GM21360 (cell line): ENCODE measurements around the gene CCDC60.

Source experiments
- ATAC-seq: cut with Tn5 transposase; IDR thresholded peaks from one replicate; pipeline ENCODE4 v1.9.1; 2021; ENCODE audit warnings: mild to moderate bottlenecking, moderate library complexity; ENCODE audit not compliant: unreplicated experiment

The CCDC60 gene

DNA sequence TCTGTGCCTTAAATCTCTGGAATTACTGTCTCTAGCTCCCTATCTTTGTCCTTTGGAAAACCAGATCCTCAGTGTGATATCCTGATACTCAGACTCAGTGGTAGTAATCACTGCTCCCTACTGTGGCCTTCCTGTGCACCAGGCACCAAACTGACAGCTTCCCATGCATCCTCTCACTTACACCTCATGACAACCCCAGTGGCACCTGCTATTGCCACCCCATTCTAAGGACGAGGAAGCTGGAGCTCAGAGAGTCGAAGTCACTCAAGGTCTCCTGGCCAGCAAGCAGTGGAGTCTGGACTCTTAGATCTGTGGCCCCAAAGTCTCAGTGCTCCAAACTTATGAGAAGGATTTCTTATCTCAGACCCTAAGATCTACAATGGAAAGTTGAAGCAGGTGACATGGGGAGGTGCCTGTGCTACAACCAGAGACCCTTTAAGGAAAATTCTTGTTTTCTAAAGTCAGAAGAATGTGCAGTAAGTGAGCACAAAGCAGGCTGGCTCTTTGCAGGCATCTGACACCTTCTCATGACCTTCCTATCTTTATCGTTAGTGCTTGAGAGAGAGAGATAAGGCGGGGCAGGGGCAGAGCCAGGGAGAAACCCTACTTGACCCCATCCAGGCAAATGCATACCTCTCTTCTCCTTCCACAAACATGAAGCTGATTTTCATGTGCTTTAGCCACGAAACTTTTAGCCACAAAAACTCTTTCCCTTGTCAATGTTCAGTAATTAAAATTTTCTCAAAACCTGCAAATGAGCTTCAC, 47.1 kb downstream of the CCDC60 start:
- ATAC-seq, result no peak

DNA sequence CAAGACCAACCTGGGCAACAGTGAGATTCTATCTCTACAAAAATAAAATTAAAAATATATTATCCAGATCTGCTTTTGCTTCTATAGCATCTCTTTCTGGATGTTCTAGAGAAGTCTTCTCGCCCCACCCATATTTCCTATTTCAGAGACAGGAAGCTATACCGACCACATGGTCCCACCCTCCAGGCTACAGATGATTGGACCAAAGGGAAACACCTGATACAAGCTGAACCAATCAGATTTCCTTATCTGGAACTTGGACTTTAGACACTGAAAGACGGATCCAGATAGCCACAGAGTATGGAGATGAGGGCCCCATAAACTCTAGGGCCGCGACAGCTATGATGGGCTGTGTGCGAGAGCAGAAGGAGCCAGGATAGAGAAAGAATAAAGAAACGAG, 48.7 kb downstream of the CCDC60 start:
- no peak for ATAC-seq

DNA sequence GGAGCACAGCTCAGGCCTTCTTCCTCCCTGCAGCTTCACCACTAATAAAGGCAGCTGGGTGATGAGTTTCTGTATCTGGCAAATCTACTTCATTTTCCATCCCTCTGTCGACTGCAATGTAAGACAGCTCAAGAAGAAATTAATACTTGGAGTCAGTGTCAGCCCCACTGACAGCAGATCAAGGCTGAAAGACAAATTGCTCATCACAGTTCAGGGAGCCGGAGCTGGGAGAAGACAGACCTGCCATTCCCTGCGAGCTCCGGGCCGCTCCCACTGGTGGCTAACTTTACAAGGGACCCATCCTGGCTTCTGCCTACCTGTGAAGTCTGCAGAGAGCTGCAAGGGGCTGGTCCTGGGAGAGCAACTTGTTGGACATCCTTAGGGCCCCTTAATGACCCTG, 49.8 kb downstream of the CCDC60 start:
- no peak for ATAC-seq

DNA sequence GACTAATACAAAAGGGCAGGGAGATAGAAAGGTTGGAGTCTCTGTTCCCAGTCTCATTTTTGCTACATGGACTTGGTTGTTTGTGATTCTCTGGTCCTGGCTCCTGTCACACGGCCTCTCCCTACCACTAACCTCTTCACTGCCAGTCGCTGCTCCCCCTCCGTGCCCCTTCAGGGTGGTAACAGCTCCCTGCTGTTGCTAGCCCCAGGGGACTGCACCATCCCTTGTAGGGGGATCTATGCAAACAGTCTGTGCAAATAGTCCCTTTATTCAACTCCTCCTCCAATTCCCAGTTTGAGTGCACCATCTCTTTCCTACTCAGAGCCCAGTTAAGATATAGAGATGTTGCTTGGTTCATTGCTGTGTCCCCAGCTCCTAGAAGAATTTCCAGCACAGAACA, 51.1 kb downstream of the CCDC60 start:
- ATAC-seq, result no peak

DNA sequence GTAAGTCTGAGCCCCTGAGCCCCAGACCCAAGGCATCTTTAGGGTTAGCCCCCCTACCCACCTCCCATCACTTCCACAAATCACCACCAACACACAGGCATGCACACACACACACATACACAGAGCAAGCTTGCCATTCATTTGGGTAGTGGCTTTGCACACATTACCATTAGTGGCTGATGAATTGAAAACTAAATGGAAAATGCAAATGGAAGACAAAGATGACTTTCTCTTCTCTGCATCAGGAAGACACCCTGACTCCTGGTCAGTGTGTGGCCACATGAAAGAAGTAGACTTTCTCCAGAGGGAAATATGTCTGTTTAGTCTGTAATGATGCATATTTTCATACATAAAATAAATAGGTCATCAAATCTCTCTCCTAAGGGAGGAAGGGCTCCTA, 55.2 kb downstream of the CCDC60 start:
- no peak for ATAC-seq

DNA sequence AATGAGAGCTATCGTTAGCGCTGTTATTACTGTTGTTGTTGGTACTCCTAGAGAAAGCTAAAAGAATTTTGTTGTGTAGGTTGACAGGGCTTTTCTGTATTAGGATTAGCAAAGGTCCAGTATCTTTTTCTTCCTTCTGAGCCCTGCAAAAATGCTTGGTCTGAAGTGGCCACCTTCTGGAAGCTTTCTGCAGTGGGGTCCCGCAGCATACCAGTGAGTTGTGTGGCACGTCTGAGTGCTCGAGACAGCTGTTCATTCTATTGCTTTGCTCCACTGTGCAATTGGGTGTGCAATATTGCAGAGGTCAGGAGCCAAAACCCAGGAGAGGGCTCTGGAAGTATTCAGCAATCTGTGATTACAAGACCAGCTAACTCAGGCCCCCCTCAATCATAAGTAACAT, 57.1 kb downstream of the CCDC60 start:
- ATAC-seq, result no peak

DNA sequence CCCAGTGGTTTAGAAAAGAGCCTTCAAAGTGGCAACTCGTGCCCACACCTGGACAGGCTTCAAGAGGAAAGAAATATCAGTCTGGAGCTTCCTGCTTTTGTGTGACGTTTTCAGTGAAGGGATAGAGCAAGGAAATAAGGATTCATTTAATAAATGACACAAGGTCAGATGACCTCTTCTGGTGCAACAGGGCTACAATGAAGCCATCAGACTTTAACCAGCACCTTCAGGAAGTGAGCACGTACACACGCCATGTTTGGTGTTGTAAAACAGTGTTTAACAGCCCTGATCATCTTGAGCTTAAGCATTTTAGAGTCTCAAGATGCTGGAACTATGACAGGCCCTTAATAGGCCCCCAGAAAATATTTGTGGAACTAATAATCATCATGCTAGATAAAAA, 59.1 kb downstream of the CCDC60 start:
- ATAC-seq, result no peak

DNA sequence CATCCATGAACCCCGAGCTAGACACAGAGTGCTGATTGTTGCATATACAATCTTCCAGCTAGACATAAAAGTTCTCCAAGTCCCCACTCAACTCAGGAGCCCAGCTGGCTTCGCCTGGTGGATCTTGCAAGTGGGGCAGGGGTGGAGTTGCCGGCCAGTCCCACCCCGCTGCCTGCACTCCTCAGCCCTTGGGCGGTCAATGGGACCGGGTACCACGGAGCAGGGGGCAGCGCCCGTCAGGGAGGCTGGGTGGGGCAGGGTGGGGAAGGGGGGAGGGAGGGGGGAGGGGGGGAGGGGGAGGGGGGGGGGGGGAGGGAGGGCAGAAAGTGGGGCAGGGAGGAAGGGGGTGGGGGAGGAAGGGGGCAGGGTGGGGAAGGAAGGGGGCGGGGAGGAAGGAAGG, 63.0 kb downstream of the CCDC60 start:
- no peak for ATAC-seq

DNA sequence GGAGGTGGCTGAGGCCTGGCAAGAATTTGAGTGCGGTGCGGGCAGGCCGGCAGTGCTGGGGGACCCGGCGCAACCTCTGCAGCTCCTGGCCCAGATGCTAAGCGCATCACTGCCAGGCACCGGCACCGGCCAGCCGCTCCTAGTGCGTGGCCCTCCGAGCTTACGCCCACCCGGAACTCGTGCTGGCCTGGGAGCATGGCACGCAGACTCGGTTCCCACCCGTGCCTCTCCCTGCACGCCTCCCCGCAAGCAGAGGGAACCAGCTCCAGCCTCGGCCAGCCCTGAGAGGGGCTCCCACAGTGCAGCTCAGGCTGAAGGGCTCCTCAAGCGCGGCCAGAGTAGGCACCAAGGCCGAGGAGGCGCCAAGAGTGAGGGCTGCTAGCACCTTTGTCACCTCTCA, 63.7 kb downstream of the CCDC60 start:
- ATAC-seq, result no peak

DNA sequence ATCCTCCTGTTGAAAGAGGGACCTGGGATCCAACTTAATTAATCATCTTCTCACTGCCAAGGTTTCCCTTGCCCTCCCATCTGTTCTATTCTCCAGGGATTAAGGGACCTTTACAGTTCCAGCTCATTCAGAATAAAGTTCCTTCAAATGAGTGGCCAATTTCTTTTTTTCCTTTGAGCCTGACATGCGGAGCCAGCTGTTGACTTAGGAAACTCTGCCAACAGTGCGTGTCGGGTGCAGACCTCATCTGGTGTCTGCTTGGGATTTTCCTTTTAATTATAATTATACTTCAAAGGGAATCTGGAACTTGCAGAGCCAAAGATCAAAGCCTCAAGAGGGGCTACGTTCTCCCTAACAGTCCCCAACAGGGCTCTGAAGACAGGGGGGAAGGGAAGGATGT, 64.8 kb downstream of the CCDC60 start:
- no peak for ATAC-seq

DNA sequence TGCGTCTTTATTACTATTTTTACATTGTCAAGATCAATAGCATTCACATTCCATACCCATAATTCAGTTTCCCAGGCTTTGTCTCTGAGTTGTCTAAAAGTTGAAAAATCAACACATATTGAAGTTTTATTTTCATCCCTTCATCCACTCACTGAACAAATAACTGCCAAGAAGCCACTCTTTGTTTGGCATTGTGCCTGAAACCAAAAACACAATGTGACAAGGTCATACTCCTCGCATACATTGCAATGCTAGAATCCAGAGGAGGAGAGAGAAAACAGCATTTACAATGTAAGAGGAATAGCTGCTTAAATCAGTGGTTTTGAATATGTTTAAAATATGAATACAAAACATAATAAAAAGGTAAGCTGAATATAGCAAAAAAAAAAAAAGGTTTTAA, 71.8 kb downstream of the CCDC60 start:
- no peak for ATAC-seq

DNA sequence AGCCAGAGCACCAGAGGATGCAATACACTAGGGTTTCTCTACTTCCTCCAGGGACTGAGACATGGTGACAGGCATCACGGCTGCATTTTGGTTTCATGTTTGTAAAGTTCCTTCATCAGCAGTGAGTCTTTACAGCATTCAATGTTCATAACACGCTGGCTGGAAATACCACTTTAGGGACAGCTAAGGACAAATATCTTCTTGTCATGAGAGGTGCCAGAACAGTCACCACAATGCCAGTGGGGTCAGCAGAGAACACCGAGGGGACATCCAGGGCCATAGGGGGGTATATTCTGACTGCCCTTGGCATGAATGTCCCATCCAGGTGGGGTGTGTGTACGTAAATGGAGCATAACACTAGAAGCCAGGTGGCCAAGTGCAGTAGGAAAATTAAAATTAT, 72.3 kb downstream of the CCDC60 start:
- no peak for ATAC-seq

DNA sequence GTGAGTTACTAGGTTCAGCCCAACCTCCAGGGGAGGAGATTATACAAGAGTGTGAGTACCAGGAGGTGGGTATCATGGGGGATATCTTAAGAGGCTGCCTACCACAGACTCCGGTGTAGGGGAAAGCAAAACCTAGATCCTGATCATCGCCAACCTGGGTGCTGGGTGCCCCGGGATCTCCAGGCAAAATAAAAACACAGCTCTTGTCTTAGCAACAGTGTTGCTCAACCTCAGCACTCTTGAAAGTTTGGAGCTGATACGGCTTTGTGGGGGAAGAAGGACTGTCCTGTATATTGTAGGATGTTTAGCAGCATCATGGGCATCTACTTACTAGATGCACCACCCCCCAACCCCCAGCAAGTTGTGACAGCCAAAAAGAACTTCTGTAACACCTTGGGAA, 74.5 kb downstream of the CCDC60 start:
- ATAC-seq, result no peak

DNA sequence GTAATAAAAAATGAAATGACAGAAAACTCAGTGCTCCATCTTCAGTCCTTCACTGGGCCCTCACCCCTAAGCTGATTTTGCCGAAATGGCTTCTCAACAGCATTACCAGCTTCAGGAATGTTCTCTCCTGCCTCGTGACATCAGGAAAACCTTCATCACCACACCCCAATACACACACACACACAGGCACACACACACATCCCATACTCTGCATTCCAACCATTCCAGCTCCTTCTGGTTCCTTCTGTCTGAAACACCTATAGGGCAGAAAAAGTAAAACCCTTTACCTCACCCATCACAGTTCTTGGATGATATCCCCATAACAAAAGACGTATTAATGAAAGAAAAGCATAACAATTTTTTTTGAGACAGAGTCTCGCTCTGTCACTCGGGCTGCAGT, 75.9 kb downstream of the CCDC60 start:
- ATAC-seq, result no peak

DNA sequence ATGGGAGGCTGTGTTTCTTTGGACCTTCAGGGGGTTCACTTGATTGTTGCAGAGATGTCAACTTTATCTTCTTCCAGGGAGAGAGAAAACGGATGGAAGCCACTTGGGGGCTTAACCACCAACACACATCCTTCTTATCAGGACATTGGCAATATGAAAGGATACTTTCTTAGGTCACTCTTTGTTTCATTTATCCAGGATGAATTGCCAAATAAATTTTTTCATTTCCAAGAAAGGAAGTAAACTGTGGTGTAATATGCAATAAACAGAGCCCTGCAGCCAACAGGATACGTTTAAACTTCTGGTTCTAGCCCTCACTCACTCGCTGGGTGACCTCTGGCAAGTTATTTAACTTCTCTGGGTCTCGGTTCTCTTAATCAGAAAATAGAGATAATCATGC, 77.8 kb downstream of the CCDC60 start:
- ATAC-seq, result no peak

DNA sequence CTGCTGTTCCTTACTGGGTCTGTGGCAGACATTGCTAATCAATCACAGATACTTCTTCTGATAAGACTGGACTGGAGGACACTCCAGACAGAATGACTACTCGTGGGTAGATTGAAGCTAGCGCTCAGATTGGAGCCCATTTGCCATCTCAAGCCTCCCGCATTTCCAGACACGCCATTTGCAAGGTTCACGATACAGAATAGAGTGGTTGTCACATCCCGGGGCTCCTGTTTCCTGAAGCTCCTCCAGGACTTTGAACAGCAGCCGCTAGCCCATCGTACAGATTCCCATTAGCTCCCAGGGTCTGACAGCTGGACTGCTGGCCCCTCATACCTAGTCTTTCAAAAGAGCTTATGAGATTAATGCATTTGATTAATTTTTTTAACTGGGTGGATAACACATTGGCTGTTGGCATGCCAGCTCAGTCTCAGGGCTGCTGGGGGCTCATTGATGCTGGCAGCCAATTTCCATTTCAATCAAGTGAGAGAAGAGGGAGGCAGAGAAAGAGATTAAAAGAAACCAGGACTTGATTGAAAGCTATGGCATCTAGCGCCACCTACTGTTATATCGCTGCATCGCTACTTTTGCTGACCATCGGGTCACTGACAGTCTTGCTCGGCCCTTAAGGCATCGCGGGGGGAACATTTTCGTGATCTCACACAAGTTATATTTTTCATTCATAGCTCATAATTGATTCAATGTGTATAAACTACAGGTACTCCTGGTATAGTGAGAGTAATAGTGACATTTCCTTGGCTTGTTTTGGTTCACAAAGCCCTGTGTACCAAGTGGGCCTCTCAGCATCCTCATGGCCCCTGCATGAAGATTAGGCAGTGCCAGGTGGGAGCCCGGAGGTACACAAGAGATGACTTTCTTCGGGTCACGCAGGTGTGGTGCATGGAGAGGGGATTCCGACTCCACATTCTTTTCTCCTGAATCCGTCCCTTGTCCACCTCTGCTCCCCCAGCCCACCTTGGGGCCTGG, 78.6 kb downstream of the CCDC60 start:
- ATAC-seq, result no peak

DNA sequence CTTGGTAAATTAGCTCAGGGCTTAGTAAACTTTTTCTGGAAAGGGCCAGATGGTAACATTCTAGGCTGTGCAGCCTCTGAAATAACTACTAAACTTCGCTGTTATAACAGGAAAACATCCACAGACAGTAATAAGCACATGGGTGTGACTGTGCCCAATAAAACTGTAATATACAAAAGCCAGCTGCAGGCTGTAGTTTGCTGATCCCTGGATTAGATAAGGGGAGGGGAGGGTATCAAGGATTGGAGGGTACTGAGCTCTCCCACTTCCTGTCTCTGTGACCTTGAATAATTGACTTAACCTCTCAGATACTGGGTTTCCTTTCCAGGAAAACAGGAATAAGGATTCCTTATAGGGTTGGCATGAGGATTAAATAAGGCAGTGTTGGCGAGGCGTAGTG, 81.2 kb downstream of the CCDC60 start:
- no peak for ATAC-seq

DNA sequence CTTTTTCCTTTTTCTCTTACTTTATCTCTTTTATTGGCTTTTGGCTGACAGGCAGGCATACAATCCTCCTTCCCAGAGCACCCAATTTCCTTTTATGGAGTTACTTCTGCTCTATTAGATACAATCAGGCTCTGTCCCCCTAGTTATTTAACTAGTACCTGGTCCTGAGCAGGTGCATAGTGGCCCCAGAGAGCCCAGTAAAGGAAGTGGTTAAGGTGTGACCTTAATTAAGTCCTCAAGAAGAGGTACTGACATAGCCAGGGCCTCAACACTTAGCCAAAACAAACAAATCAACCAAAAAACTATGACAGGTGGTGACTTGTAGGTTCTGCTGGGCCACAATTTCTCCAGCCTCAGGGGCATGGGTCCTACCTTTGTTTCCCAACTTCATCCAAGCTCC, 82.9 kb downstream of the CCDC60 start:
- ATAC-seq, result no peak

DNA sequence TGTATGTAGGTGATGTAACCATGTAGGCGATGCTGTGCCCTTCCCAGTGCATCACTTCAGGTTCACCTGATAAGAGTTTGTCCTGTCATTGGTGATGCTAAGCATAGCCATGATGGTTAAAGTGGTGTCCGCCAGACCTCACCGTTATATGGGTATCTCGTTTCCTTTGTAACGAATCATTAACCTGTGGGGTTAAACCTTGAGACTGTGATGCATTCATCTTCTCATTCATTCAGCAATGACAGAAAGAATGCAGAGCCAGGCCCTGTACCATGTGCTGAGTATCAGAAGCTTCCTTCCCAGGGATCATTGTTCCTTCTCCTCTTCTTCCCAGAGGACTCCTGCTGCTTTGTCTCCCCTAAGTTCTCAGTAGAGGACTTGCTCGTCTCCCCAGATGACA, 84.9 kb downstream of the CCDC60 start:
- no peak for ATAC-seq

DNA sequence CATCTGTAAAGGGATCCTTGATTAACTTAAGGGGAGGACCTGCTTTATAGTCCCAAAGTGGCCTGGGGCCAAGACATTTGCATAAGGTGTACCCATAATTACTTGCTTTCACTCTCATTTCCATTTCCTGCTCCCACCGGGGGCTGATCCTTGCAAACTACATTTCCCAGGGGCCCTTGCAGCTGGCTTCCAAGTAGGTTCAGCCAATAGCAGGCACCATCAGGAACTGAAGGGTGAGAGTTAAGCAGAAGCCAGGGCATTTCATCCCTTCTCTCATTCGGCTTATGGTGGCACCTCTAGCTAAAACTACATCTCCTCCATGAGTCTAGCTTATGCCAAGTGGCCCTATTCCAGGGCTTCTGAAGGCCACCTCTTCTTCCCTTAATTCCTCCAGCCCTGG, 88.8 kb downstream of the CCDC60 start:
- no peak for ATAC-seq

DNA sequence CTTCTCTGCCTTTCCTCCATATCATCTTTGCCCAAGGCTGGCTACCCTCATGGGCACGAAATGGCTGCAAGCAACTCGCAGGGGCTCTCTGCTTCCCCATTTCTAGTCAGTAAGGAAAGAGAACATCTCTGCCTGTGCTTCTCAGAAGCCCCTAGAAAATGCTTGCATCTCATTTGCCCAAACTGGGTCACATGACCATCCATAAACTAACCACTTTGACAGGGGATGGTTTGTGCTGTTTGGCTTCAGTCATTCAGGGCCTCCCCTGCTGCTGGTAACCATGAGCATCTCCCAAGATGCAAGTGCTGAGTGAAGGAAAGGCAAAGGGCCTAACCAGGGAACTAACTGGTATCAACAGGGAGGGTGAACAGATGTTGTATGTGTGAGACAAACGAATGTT, 91.1 kb downstream of the CCDC60 start:
- ATAC-seq, result no peak

DNA sequence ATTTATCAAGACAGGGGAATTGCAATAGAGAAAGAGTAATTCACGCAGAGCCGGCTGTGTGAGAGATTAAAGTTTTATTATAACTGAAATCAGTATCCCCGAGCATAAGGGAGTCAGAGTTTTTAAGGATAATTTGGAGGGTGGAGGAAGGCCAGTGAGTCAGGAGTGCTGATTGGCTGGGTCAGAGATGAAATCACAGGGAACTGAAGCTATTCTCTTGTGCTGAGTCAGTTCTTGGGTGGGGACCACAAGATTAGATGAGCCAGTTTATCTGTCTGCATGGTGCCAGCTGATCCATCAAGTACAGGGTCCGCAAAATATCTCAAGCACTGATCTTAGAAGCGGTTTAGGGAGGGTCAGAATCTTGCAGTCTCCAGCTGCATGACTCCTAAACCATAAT, 96.6 kb downstream of the CCDC60 start:
- ATAC-seq, result no peak
